Suppressor macrophage treated with lipopolysaccharide for 1 hour (primary cell): Measurements from ENCODE around the gene SLC47A2.
A peak's percentile ranks its signal among the peaks of the same experiment; 100 is the strongest.

Experiments used
- DNase-seq, 3 donors: peaks; one replicate each; pipeline ENCODE4 v3.0.0-alpha.2; 2020 to 2022

SLC47A2 gene

GRCh38 chr17:19726631-19727376 is 10.4 kb upstream of the SLC47A2 start:
- peak; percentile 71 to 86 (median 82) for DNase-seq

DNA sequence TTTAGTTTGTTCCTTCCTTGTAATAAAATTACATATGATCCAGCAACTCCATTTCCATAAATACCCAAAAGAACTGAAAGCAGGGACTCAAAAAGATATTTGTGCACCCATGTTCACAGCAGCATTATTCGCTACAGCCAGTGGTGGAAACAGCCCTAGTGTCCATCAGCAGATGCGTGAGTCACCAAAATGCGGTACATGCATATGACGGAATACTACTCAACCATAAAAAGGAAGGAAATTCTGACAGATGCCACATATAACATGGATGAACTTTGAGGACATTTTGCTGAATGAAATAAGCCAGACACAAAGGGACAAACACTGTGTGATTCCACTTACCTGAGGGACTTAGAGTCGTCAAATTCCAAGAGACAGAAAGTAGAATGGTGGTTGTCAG is 9.1 kb upstream of the SLC47A2 start:
- peak; percentile 83 to 94 (median 90) for DNase-seq

GRCh38 chr17:19724501-19725420 is 8.4 kb upstream of the SLC47A2 start:
- DNase-seq, result peak; percentile 97 to 98 (median 97)

DNA sequence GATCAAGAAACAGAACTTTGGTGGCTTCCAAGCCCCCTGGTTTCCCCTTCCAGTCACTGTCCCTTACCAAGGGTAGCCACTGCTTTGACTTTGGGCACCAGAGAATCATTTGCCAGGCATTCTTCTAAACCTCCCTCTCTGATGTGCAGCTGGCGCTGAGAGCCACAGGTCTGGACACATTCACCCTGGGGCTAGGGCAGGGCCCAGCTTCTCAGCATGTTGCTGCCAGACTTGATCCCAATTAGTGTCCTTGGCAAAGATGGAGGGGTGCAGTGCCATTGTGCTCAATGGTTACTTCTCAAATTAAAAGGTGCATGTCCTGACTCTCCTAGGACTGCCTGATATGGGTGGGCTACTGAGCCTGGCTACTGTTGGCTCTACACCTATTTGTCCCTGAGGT is 7.6 kb upstream of the SLC47A2 start:
- DNase-seq, result no peak

DNA sequence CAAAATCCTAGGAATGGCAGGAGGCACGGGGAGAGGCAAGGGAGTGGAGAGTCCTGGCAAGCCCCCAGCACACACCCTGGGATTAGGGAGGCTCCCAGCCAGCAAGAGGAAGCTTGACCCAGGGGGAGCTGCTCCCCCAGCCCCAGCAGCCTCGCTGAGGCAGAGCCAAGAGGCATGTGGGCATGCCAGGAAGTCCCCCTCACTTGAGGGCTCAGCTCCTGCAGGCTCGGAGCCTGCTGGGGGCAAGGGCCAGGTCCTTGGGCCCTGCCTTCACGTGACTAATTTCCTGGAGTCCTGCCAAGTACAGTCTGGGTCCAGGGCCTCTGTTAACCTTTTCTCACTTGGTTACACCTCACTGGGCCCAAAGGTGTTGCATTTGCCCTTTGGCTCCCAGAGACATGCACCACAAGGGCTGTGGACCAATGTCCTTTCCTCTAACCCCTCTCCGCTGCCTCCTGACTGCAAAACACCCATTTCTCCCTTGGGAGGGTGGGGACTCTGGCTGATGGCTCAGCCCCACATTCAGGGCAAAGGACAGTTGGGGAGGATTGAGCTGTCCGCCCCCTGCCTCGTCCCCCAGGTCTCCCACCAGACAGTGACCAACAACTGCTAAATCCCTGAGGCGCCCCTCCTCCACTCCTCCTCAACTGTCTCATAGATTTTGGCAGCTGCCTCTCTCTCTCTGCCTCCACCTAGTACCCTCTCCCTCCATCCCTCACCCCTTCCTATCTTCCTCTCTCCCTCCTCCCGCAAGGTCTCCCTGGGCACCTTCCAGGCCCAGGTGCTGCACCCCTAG is 4.4 kb upstream of the SLC47A2 start:
- no peak for DNase-seq

DNA sequence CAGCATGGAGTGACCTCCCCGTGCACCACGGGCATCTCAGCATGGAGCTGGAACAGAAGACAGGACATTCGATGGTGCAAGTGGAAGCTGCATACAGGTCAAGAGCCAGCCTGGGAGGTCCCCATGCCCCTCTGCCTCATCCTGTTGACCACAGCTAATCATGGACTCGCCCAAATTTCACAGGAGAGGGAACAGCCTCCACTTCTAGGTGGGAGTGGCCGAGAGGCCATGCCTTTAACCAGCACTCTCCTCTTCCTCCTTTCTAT is 3.8 kb upstream of the SLC47A2 start:
- peak; percentile 33 to 40 (median 39) for DNase-seq

DNA sequence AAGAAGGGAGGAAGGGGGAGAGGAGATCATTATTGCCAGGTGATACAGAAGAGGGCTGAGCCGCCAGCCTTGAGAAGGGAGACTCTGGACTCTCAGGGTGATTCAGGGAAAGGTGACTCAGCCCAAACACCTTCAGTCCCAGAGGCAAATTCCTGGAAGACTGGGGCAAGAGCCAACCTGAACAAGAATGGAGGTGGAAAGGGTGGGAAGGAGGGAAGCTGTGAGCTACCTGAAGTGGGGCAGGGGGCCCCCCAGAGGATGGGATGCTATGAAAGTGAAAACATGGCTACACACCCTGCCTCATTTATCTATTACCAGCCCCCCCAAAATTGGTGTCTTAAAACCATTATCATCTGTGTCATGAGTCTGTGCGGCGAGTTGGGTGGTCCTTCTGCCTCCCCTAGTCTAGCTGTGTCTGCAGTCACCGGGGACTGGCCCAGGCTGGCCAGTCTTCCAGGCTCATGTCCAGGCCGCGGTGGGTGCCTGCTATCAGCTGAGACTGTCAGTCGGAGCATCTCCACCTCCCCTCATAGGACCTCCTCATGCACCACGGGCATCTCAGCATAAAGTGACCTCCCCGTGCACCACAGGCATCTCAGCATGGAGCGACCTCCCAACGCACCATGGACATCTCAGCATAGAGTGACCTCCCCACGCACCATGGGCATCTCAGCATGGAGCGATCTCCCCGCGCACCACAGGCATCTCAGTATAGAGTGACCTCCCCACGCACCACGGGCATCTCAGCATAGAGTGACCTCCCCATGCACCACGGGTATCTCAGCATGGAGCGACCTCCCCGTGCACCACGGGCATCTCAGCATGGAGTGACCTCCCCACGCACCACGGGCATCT is 3.2 kb upstream of the SLC47A2 start:
- DNase-seq, result no peak

- no peak for DNase-seq
Observed at GRCh38 chr17:19718613-19719354, 2.4 kb upstream of the SLC47A2 start.

DNA sequence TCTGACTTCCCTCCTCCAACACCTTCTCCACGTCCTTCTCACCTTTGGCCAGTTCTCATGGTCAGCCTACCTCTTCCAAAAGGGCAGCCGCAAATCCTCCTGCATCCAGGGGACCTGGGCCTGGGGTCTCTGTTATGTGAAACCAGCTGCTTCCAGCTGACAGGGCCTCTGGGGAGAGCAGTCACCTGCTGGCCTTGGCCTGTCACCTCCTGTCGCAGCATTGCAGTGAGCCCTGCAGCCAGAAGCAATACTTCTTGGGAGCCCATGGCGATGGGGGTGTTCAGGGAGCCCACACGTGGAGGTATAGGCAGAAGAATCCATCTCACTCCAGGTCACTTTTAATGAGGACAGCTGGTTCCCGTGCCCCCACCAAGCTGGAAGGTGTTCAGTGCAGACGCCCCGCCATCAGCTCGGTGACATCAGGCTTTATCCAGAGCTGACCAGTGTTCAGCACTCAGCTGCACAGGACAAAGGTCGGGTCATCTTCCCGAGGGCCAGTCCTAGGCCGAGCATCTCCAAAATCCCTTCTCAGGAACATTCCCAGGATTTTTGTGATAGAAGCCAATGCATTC is 1.7 kb upstream of the SLC47A2 start:
- DNase-seq, result no peak

DNA sequence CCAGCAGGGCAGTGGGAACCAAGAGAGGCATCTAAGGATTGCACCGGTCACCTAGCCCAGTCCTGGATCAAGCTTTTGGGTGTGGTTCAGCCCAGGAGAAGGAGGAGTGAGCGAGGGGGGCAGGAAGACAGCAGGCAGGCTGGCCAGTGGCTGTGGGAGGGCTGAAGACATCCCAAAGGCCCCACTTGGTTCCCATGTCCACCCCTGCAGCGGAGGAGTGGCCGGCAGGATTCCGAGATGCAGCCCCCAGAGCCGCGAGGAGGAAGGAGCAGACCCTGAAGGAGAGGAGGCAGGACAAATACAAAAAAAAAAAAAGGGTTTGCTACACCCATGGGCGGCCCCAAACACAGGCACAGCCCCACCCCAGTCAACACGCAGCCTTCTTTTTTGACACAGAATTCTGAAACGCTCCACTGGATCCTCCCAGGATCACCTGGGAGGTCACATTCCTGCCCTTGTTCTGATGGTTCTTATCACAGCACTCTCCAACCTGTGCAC is 1.1 kb upstream of the SLC47A2 start:
- no peak for DNase-seq

DNA sequence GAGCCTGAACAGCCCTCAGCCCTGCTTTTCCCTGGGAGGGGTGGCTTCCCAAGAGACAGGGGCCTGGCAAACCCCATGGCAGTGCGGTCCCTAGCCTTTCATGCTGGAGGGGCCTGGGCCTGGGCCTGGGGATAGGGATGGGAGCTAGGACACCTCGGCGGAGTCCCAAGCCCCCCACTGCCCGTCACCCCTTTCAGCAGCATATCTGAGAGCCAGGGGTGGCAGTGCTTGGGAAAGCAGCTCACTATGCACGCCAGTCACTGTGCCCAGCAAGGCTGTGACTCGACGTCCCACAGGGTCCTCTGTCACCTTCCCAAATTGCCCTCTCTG is 612 bp upstream of the SLC47A2 start:
- no peak for DNase-seq

DNA sequence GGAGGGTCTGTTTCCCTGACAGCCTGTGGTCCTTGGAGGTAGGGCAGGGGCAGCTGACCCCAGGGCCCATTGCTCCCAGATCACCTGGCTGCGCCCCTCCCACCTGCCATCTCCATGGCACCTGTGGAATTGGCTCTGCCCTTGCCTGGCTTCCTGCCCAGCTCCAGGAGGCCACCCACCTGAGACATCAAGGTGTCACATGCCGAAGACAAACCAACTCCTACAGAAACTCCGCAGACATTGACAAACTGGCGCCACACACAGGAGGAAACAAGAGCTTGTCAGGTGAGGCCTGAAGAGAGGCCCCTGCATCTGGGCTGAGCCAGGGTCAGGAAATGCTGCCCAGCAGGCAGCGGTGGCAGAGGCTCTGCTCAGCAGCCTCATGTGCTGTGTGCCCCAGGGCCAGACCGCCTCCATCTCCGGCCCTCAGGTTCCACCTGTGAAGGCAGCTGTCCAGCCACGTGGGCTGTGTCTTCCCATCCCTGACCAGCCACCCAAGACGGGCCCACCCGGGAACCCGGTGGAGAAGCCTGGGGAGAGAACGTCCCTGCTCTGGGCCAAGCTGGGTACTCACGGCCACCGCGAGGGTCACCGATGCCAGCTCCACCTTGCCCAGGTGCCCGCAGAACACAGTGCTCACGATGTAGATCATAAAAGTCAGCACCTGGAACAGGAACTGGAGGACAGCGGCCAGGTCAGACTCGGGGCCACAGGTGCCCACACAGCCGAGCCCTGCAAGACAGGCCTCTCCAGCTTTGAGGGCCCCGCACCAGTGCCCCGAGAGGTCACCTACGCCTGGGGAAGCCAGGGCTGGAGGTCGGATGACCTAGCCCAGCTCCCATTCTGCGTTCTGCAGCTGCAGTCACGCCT is 1.6 kb downstream of the SLC47A2 start:
- DNase-seq, result peak in 1 of 3 donors; percentile 12

DNA sequence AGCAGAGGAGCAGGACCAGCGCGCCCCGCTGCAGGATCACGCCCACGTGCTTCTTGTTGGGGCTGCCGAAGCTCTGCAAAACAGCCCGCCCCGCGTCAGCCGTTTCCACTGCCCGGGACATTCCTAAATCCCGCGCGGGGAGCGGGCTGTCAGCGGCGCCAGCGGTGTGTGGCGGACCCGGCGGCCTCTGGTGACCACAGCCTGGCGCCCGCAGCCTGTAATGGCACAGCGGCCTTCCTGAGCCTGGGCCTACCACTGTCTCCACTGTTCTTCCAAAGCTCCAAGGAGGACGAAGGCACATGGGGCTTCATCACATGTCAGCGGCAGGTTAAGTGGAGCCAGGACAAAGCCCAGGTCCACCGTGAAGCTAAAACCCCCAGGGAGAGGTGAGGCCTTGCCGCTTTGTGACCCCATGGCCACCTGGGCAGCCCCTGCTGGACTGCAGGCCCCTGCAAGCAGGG is 2.5 kb downstream of the SLC47A2 start:
- no peak for DNase-seq

GRCh38 chr17:19713462-19713861 is 2.9 kb downstream of the SLC47A2 start:
- no peak for DNase-seq

DNA sequence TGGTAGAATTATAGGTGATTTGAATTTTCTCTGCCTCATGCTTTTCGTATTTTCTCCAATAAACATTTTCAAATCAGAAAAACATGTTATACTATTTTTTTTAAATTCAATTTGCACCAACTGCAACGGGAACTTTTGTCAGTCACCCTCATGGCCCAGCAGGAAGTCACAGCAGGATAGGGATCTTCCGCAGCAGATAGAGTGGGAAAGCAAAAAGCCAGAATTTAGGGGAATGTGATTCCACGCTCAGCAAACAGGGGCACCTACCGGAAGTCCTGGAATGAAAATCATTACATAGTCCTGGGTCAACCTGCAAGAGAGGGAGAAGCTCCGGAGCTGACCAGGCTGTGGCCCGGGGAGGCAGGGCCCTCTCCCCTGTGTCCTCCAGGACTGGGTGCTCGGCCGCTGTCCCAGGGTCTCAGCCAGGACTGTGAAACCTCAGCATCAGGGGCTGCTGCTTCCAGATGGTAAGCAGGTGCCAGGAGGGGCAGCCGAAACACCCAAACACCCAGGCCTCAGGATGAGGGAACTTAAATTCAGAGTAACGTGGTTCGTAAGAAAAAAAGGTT is 3.9 kb downstream of the SLC47A2 start:
- no peak for DNase-seq

GRCh38 chr17:19709841-19710240 is 6.5 kb downstream of the SLC47A2 start:
- no peak for DNase-seq

DNA sequence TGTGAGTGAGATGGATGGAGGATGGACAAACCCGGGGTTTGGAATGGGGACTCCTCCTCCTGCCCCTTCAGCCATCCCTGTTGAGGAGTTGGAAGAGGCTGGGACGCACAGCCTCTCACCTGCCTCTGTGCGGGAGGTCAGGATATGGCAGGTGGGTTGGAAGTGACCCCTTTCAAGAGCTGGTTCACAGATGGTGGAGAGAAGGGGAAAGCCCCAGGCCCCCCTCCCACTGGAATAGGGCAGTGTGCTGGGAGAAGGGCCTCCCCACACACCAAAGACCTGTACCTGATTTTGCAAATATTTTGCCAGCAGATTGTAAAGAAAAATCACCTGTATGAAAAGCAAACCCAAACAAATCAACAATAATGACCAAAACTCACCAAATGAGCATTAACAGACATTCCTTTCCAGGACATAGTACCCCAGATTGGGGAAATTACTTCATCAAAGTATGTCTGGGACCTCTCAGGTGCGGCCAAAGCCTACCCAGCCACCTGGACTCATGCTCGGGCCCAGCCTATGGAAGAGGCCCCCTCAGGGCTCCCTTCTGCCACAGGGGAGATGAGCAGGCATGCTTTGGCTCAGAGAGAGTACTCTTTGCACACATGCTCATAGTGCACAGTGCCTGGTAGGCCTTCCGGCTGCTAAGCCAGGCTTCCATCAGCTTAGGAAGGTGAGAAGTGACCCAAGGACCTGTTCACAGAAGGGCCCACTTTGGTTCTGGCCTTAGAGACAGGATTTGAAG is 7.8 kb downstream of the SLC47A2 start:
- DNase-seq, result no peak

GRCh38 chr17:19707728-19708221 is 8.6 kb downstream of the SLC47A2 start:
- DNase-seq, result no peak
